OCI-LY7 (cell line): ENCODE measurements around the gene AUP1. TPM values are rescaled to one million over a fixed set of nuclear protein-coding genes. Genes with fewer than 3 reads are reported as not detected.

Source experiments
- BruUV-seq: library from RNA; stranded (reverse); fragments of 400-500 nt; replicated peaks from 2 replicates; lab custom pipeline; 2021; lab: Mats Ljungman, UMichigan
- CTCF ChIA-PET: fragments of 300-600 bp; sonication (Branson Sonifier 250); formaldehyde crosslinking; loops from one replicate; lab custom pipeline; 2022; ENCODE audit warnings: antibody characterized with exemption; ENCODE audit not compliant: unreplicated experiment; lab: Charles Lee
- POLR2A ChIA-PET: fragments of 300-600 bp; sonication (Branson Sonifier 250); formaldehyde crosslinking; loops from one replicate; lab custom pipeline; 2022; ENCODE audit warnings: antibody characterized with exemption; lab: Charles Lee
- DNase-seq: peaks from one replicate; pipeline ENCODE4 v3.0.0-alpha.2; 2015; ENCODE audit warnings: low spot score
- H2AFZ ChIP-seq: fragments of 200-600 bp; sonication (generic), shearing (Covaris generic); 2 replicates; pipeline ENCODE4 v1.6.1; 2014; ENCODE audit warnings: mild to moderate bottlenecking, antibody characterized with exemption, low read length, moderate library complexity
- H3K27ac ChIP-seq: fragments of 200-600 bp; sonication (generic); 2 replicates; pipeline ENCODE4 v1.5.1; 2014; ENCODE audit warnings: mixed run types, low read depth, mild to moderate bottlenecking, moderate library complexity, low read length, inconsistent platforms; ENCODE audit not compliant: poor library complexity, severe bottlenecking
- H3K36me3 ChIP-seq: fragments of 200-600 bp; sonication (generic); 2 replicates; pipeline ENCODE4 v1.6.1; 2014; ENCODE audit warnings: mild to moderate bottlenecking, antibody characterized with exemption, low read length, moderate library complexity, mixed read lengths; ENCODE audit not compliant: insufficient read depth
- H3K4me1 ChIP-seq: fragments of 200-600 bp; sonication (generic); 2 replicates; pipeline ENCODE4 v1.5.1; 2014; ENCODE audit warnings: mild to moderate bottlenecking, low read length; ENCODE audit not compliant: insufficient read depth, poor library complexity, severe bottlenecking
- H3K4me2 ChIP-seq: fragments of 200-600 bp; sonication (generic); 2 replicates; pipeline ENCODE4 v1.6.1; 2014; ENCODE audit warnings: mild to moderate bottlenecking, low read length
- H3K4me3 ChIP-seq: fragments of 200-600 bp; sonication (generic); 2 replicates; pipeline ENCODE4 v1.5.1; 2014; ENCODE audit warnings: mild to moderate bottlenecking, low read depth, low read length; ENCODE audit not compliant: poor library complexity, severe bottlenecking
- H3K79me2 ChIP-seq: fragments of 200-600 bp; sonication (generic); 2 replicates; pipeline ENCODE4 v1.6.1; 2016; ENCODE audit warnings: low read depth, mild to moderate bottlenecking, low read length, moderate library complexity, mixed read lengths; ENCODE audit not compliant: insufficient read depth
- H3K9me2 ChIP-seq: fragments of 200-600 bp; sonication (generic); 2 replicates; pipeline ENCODE4 v1.6.1; 2016; ENCODE audit warnings: mild to moderate bottlenecking, low read length, mixed read lengths; ENCODE audit not compliant: insufficient read depth
- H3K9me3 ChIP-seq: fragments of 200-600 bp; sonication (generic); 2 replicates; pipeline ENCODE4 v1.6.1; 2014; ENCODE audit warnings: mild to moderate bottlenecking, mixed run types, low read length, mixed read lengths
- H4K20me1 ChIP-seq: fragments of 200-600 bp; sonication (generic); 2 replicates; pipeline ENCODE4 v1.6.1; 2014; ENCODE audit warnings: mild to moderate bottlenecking, antibody characterized with exemption, low read length, moderate library complexity, mixed read lengths; ENCODE audit not compliant: insufficient read depth
- EZH2phosphoT487 ChIP-seq: fragments of 200-600 bp; sonication (generic); IDR thresholded peaks from 2 replicates; pipeline ENCODE4 v1.6.1; 2018; ENCODE audit warnings: low read depth, borderline replicate concordance, mild to moderate bottlenecking, mixed run types, antibody characterized with exemption, low read length, moderate library complexity, mixed read lengths
- intact Hi-C: fragments of 100-400 bp; cut with micrococcal nuclease; formaldehyde crosslinking; loops from one replicate; pipeline ENCODE4 v1.10.0; 2022; ENCODE audit not compliant: unreplicated experiment
- total RNA-seq, 2 experiments: library from RNA; depleted of rRNA in 1 of 2; stranded (reverse); fragments of >200 nt in 1 of 2; shearing (Covaris generic) in 1 of 2; gene quantifications; 2 replicates each; pipeline ENCODE4 v1.2.3, GENCODE V29; 2014 to 2022
- TF ChIP-seq, protein P1 (sequence below): fragments of 200-600 bp; sonication (generic); conservative IDR thresholded peaks from 2 replicates; pipeline ENCODE4 v1.5.1; 2014; ENCODE audit warnings: mild to moderate bottlenecking, antibody characterized with exemption, low read length, moderate library complexity, mixed read lengths

AUP1 gene
- total RNA-seq, 2 experiments from 2014 or later: 121 to 188 TPM

DNA sequence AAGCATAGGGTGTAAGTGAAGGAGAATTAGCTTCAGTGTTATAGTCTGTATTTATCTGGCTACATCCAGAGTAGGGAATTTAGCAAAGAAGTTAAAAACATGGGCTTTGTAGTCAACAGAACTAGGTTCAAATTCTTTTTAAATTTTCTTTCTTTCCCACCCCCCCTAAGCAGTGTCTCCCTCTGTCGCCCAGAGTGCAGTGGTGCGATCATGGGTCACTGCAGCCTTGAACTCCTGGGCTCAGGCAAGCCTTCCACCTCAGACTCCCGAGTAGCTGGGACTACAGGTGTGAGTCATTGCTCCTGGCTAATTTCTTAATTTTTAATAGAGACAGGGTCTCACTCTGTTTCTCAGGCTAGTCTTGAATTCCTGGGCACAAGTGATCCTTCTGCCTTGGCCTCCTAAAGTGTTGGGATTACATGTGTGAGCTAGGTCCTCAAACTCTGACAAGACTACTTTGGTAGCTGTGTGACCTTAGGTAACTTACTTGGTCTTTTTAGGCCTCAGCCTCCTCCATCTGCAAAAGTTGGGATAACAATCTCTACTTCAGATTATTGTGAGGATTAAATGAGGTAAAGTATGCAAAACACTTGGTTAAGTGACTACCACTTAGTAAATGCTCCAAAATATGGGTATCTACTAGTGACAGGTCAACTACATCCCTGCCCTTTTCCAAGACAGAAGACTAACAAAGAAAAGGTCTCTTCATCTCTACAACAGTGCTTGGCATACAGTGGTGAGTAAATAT is 42.8 kb upstream of the AUP1 start:
- Histone ChIP-seq H3K9me3 (no peaks in the 10 kb centered on the region), H3K27ac (no peak overlapping the region), H3K79me2 (no peaks in the 10 kb centered on the region), H3K9me2 (no peaks in the 10 kb centered on the region), H3K4me3 (no peak overlapping the region), H3K4me1 (peaks cover 23% of the 10 kb centered on the region), H2AFZ (peak overlapping the region; percentile 39; the same call in 1 of the 2 replicates), H3K36me3 (no peaks in the 10 kb centered on the region), H4K20me1 (no peaks in the 10 kb centered on the region), H3K4me2 (no peak overlapping the region)
- ChIA-PET CTCF (no interaction called here), POLR2A (interaction anchor here (0.7 to 1.3 kb wide), 2 partner anchors 11 to 13 kb away, joined by 3 to 4 read pairs; no protein-coding TSS in a partner anchor)
- TF ChIP-seq, protein P1, sequence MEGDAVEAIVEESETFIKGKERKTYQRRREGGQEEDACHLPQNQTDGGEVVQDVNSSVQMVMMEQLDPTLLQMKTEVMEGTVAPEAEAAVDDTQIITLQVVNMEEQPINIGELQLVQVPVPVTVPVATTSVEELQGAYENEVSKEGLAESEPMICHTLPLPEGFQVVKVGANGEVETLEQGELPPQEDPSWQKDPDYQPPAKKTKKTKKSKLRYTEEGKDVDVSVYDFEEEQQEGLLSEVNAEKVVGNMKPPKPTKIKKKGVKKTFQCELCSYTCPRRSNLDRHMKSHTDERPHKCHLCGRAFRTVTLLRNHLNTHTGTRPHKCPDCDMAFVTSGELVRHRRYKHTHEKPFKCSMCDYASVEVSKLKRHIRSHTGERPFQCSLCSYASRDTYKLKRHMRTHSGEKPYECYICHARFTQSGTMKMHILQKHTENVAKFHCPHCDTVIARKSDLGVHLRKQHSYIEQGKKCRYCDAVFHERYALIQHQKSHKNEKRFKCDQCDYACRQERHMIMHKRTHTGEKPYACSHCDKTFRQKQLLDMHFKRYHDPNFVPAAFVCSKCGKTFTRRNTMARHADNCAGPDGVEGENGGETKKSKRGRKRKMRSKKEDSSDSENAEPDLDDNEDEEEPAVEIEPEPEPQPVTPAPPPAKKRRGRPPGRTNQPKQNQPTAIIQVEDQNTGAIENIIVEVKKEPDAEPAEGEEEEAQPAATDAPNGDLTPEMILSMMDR: peak; percentile 65
- TF ChIP-seq EZH2phosphoT487: no peak
- intact Hi-C loops: no loop called here
- DNase-seq: no peak
- no TSS peak for BruUV-seq

DNA sequence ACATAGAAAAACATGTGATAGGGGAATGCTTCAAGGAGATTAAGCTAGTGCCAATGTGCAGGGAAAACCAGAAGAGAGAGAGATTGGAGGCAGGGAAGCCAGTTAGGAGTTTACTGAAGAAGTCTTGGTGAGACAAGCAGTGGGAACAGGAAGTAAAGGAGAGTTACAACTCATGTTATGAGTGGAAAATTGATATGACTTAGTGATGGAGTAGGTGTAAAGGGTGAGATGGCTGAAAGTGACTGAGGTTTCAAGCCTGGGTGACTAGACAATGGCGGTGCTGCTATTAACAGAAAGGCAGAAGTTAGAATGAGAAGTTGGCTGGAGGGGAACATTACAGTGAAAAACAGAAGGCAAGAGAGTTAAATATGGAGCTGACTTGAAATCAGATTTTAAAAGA is 41.6 kb upstream of the AUP1 start:
- no TSS peak for BruUV-seq
- Histone ChIP-seq H4K20me1 (no peaks in the 10 kb centered on the region), H3K27ac (no peak overlapping the region), H3K4me3 (no peak overlapping the region), H3K9me3 (no peaks in the 10 kb centered on the region), H3K9me2 (no peaks in the 10 kb centered on the region), H3K4me1 (peaks cover 19% of the 10 kb centered on the region), H3K4me2 (peak overlapping the region; percentile 13; the same call in 1 of the 2 replicates), H3K36me3 (no peaks in the 10 kb centered on the region), H3K79me2 (no peaks in the 10 kb centered on the region), H2AFZ (peak overlapping the region; percentile 63)
- no peak for TF ChIP-seq EZH2phosphoT487
- TF ChIP-seq, protein P1: no peak
- intact Hi-C loops: no loop called here
- peak; percentile 34 for DNase-seq
- ChIA-PET POLR2A (interaction anchor here (0.6 to 0.7 kb wide), 3 partner anchors 27 to 115 kb away, joined by 3 to 4 read pairs (median 3); partner anchors contain the start of gene MOGS), CTCF (interaction anchor here (1.1 kb wide), 1 partner anchor 15 kb away, joined by 4 read pairs; no protein-coding TSS in a partner anchor)

DNA sequence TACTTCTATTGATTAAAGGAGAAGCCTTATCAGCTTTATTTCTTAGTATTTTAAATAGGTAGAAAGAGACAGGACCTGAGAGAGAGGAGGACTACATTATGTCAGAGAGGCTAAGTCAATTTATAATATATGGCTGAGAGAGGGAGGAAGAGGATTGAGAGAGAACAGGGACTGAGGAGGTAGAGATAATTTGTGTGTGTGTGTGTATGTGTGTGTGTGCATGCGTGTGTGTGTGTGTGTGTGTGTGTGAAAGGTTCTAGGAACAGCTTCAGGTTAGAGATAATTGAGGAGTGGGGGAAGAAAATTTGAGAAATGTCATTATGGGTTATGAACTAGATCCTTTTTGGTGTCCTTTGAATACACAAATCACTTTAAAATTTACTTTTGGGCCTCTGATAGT is 40.2 kb upstream of the AUP1 start:
- intact Hi-C loops: no loop called here
- Histone ChIP-seq H3K4me2 (no peak overlapping the region), H3K9me2 (no peaks in the 10 kb centered on the region), H3K4me1 (peaks cover 19% of the 10 kb centered on the region), H2AFZ (no peak overlapping the region), H3K27ac (no peak overlapping the region), H3K36me3 (no peaks in the 10 kb centered on the region), H3K79me2 (no peaks in the 10 kb centered on the region), H4K20me1 (no peaks in the 10 kb centered on the region), H3K9me3 (no peaks in the 10 kb centered on the region), H3K4me3 (no peak overlapping the region)
- CTCF ChIA-PET: no interaction called here
- TF ChIP-seq, protein P1: no peak
- no peak for TF ChIP-seq EZH2phosphoT487
- POLR2A ChIA-PET: no interaction called here
- no peak for DNase-seq
- no TSS peak for BruUV-seq
